Stimulated activated CD4-positive, alpha-beta T cell treated with anti-CD3 and anti-CD28 coated beads, Interleukin-2, amount 100 ng/mL, for 4 hours (primary cell): ENCODE results near the gene RITA1.
"Not testable (repeated sequence)": the region's sequence is repeated elsewhere in the genome, so short reads cannot be mapped to it uniquely, and the experiment has no call there.

Source experiments
- DNase-seq: peaks from one replicate; pipeline ENCODE4 v3.0.0-alpha.2; 2020; ENCODE audit warnings: low read depth

The RITA1 gene

GRCh38 chr12:113185180-113186032 lies at the start of gene RITA1, which contains the start of gene DDX54:
RITA1 (plus strand) TSS chr12:113185721; CDS start chr12:113186747, 1,026 bp downstream.
DDX54 (minus strand) TSS chr12:113185478; CDS start chr12:113185451, 27 bp downstream.
- peak; percentile 67 for DNase-seq

GRCh38 chr12:113136128-113136989 lies 49.2 kb upstream of the RITA1 start:
- DNase-seq, result peak; percentile 49

DNA sequence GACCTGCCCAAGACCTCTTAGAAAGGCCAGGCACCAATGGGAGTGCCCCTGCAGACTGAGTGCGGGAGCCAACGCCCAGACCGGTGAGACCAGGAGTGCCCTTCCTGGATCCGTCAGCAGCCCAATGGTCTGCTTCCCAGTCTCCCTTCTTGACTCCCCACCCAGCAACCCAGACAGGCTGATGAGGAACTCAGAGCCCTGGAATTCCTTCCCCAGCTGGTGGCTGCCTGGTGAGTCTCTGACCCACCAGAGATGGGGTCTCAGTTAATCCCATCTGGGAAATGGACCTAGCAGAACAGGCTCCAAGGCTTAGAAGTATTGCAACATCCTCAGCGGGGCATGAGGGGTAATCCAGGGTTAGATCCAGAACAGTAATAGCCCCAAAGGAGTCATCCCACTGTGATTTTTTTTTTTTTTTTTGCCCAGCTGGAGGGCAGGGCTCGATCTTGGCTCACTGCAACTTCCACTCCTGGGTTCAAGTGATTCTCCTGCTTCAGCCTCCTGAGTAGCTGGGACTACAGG lies 48.5 kb upstream of the RITA1 start:
- no peak for DNase-seq

- no peak for DNase-seq
These were observed 47.4 kb upstream of the RITA1 start for GRCh38 chr12:113137861-113138783.

- no peak for DNase-seq
These were observed 46.7 kb upstream of the RITA1 start for GRCh38 chr12:113138826-113139225.

DNA sequence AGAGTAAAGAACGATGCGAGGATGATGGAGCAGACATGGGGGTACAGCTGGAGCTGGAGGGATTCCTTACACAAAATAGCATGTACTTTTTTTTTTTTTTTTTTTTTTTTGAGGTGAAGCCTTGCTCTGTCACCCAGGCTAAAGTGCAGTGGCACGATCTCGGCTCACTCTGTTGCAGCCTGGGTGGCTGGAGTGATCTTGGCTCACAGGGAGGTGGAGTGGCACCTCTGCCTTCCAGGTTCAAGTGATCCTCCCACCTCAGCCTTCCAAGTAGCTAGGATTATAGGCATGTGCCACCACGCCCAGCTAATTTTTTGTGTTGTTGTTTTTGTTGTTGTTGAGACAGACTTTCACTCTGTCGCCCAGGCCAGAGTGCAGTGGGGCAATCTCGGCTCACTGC lies 44.8 kb upstream of the RITA1 start:
- no peak for DNase-seq

DNA sequence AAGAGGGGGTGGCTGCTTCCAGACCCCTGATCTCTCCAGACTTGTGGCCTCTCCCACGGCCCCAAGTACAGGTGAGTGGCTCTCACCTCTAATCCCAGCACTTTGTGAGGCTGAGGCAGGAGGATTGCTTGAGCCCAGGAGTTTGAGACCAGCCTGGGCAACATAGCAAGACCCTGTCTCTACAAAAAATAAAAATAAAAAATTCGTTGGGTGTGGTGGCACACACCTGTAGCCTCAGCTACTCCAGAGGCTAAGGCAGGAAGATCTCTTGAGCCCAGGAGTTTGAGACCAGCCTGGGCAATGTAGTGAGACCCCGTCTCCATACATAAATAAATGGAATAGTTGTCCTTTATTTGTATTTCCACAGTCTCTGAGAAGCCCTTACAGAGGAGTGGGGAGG lies 43.8 kb upstream of the RITA1 start:
- not testable (repeated sequence) for DNase-seq

GRCh38 chr12:113142173-113142885 lies 43.2 kb upstream of the RITA1 start:
- DNase-seq, result no peak

GRCh38 chr12:113142886-113143332 lies 42.6 kb upstream of the RITA1 start:
- DNase-seq, result no peak

GRCh38 chr12:113143959-113144358 lies 41.6 kb upstream of the RITA1 start:
- DNase-seq, result no peak

DNA sequence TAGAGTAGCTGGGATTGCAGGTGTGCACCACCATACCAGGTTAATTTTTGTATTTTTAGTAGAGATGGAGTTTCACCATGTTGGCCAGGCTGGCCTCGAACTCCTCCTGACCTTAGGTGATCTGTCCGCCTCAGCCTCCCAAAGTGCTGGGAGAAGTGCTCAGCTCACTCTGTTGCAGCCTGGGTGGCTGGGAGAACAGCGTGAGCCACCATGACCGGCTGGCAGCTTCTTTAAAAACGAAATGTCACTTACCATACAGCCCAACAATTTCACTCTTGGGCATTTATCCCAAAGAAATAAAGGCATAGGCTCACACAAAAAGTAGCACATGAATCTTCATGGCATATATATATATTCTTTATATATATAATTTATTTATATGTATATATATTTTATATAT lies 40.7 kb upstream of the RITA1 start:
- DNase-seq, result no peak

GRCh38 chr12:113145720-113146551 lies 39.6 kb upstream of the RITA1 start:
- no peak for DNase-seq

DNA sequence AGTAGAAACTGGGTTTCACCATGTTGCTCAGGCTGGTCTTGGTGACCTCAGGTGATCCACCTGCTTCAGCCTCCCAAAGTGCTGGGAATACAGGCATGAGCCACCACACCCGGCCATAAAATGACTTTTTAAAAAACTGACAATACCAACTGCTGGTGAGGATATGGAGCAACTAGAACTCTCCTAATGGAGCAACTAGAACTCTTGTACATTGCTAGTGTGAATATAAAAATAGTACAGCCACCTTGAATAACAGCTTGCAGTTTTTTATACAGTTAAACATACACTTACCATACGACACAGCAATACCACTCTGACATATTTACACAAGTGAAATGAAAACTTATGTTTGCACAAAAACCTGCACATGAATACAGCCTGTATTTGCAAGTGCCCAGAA lies 38.5 kb upstream of the RITA1 start:
- no peak for DNase-seq

DNA sequence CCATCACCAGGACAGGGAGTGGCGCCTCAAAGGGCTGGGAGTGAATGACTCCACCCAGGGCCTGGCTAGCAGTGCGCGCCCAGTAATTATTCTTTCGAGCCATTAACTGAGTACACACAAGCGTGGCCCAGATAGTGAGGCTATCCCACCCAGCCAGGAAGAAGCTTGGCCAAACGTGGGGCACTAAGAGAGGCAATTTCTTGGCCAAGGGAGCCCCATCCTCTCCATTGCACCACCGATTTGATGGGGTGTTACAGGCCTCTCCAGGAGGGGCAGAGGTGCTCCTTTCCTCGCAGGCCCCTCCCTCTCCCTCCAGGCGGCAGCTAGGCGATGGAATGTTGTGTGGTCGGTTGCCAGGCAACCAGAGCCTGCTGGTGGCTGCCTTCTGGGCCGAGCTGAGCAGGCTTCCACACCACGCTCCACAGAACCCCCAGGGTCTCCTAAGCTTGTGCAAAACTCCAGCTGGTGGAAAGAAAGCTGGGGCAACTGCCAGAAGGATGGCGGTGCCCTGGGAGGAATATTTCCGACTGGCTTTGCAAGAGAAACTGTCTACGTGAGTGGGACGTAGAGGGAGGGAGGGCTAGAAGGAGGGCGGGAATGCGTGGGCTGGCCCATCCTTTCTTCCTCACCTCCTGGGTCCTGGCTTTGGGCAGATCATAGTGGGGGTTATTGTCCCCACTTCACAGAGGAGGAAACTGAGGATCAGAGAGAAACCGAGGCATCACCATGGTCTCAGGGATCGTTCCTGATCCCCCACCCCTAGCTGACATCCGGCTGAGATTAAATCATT lies 36.0 kb upstream of the RITA1 start, which contains the start of gene CFAP73:
Gene CFAP73 (plus strand): TSS at position 364 of the 790 bp plus-strand sequence. CDS start 134 bp downstream, at position 498.
- DNase-seq, result no peak

GRCh38 chr12:113151655-113152054 lies 33.9 kb upstream of the RITA1 start:
- no peak for DNase-seq

- no peak for DNase-seq
These were observed 33.2 kb upstream of the RITA1 start for GRCh38 chr12:113152196-113152834.

DNA sequence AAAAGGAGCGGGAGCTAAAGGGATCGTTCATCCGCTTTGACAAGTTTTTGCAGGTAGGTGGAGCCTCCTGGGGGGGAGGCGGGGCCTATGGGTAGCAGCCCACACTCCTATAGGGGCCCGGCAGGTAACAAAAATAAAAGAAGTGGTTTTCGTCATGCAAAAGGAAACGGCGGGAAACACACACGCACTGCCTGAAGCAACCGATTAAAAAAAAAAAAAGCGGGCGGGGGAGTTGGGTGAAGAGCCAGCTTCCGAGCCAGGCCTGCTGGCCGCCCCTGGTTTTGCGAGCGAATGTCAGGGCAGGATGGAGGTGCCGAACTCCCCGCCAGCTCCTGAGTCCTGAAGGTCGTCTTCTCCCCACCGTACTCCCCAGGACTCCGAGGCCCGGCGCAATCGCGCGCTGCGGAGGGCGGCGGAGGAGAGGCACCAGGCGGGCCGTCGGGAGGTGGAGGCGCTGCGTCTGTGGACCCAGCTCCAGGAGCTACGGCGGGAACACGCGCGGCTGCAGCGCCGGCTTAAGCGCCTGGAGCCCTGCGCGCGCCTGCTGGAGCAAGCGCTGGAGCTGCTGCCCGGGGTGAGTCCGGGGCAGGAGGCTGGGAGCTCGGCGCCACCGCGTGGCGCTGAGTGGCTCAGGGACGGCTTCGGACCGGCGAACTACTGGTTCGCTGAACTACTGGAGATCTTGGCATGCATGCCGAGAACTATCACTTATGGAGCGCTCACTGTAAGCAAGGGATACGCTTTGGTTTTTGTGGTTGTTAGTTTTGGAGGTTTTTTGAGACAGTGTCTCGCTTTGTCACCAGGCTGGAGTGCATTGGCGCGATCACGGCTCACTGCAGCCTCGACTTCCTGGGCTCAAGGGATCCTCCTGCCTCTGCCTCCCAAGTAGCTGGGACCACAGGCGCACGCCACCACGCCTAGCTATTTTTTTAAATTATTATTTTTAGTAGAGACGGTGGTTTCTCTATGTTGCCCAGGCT lies 32.4 kb upstream of the RITA1 start:
- peak; percentile 47 for DNase-seq
